PFSK-1 (cell line): ENCODE results near the gene DPYD.

Source experiments
- FOXP2 ChIP-seq: optimal IDR thresholded peaks from 2 replicates; pipeline ENCODE3; 2011; ENCODE audit warnings: borderline replicate concordance, control low read depth, inconsistent platforms; ENCODE audit not compliant: insufficient read depth; ENCODE audit errors: extremely low read length, extremely low read depth
- POLR2AphosphoS5 ChIP-seq: IDR thresholded peaks from 2 replicates; pipeline ENCODE4 v1.6.1; 2012; ENCODE audit warnings: low read depth, mild to moderate bottlenecking, control low read depth, low read length, moderate library complexity
- REST ChIP-seq, 2 experiments: IDR thresholded peaks; 2 replicates each; pipeline versions ENCODE4 v1.6.1 to v1.8.0; 2011 to 2012; ENCODE audit warnings: low read depth in 2 of 2, low read length in 2 of 2, control low read depth in 1 of 2, inconsistent platforms in 1 of 2, mild to moderate bottlenecking in 1 of 2, moderate library complexity in 1 of 2; ENCODE audit not compliant: insufficient read depth in 1 of 2
- SIN3A ChIP-seq: IDR thresholded peaks from 2 replicates; pipeline ENCODE4 v1.6.1; 2012; ENCODE audit warnings: mild to moderate bottlenecking, low read length, moderate library complexity, borderline replicate concordance; ENCODE audit not compliant: insufficient read depth
- TAF1 ChIP-seq: IDR thresholded peaks from 2 replicates; pipeline ENCODE4 v1.6.1; 2012; ENCODE audit warnings: low read length, control low read depth, borderline replicate concordance; ENCODE audit not compliant: insufficient read depth

- TF ChIP-seq SIN3A (no peak), TAF1 (no peak), FOXP2 (no peak), REST (IDR thresholded peaks at IDR 0.05; ENCODE audit: insufficient read depth in 1 of 2, low read depth in 2 of 2, low read length in 2 of 2) (no peak), POLR2AphosphoS5 (no peak)
Measured at GRCh38 chr1:97356309-97356708, 564.5 kb downstream of the DPYD start.
